Measurements from ENCODE around the gene FYCO1. TPM values are rescaled to one million over a fixed set of nuclear protein-coding genes. Genes with fewer than 3 reads are reported as not detected.
A peak's percentile ranks its signal among the peaks of the same experiment; 100 is the strongest.

Gene FYCO1
- total and polyA plus RNA-seq, 5 experiments from 2014 or later, result 1.7 to 28.4 (median 6.0) TPM

DNA sequence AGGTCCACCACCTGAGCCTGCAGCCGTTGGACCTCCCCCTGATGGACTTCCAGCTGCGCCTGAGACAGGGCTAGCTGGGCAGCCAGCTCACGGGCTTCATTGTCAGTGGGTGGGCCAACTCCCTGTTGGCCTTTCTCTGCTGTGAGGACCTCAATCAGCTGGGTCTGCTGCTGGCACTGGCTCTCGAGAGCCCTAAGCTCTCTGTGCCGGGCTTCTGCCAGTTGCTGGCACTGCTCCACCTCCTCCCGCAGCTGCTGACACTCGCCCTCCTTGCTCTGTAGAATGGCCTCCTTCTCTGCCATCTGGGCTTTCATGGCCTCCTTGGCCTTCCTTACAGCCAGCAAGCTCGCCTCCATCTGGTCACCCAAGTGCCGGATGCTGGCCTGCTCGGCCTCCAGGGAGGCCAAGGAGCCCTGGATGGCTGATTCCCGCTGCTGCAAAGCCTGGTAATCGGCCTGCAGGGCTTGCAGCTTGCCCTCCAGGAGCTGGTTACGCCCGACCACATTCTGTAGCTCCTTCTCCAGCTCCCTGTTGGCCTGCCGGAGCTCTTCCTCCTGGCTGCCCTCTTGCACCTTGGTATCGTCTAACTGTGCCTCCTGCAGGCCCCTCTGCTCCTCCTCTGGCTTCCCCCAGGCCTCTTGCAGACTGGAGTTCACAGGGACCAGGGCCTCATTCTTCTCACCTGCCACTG is 28.5 kb downstream of the FYCO1 start:
- H3K27me3 Mint-ChIP-seq, result no peaks in the 10 kb centered on the region
- H3K36me3 Mint-ChIP-seq, result peaks cover 9 to 84% (median 55%) of the 10 kb centered on the region in 3 donors
- peak overlapping the region in 4 of 10 donors; percentile 20 to 64 (median 54) for H3K4me3 Mint-ChIP-seq
- H3K9me3 Mint-ChIP-seq, result no peaks in the 10 kb centered on the region
- H3K4me1 Mint-ChIP-seq, result peaks cover 22 to 53% (median 44%) of the 10 kb centered on the region in 4 donors
- peak overlapping the region in 4 of 10 donors; percentile 37 to 85 (median 62) for H3K27ac Mint-ChIP-seq
- ATAC-seq (no peak), DNase-seq (no peak)
- POLR2A ChIA-PET, result interaction anchor here (0.7 to 4.5 kb wide), 6 partner anchors 9 to 110 kb away, joined by 4 to 22 read pairs (median 4); partner anchors contain the start of gene CXCR6

DNA sequence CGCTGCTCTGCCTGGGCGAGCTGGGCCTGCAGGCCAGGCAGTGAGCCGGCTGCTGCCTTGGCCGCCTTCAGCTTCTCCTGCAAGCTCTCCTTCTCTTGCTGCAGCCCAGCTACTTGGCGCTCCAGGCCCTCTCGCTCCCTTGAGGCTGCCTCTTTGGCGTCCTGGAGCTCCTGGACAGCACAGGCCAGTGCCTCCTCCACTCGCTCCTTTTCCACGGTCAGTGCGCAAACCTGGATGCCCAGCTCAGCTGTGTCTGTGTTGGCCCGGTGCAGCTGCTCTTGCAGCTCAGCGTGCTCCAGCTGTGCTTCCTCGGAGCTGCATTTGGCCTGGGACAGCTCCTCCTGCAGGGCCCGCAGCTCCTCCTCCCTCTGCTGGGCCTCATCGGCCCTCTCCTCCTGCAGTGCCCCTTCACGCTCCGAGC is 29.2 kb downstream of the FYCO1 start:
- Mint-ChIP-seq H3K27me3 (no peaks in the 10 kb centered on the region), H3K4me1 (peaks cover 22 to 54% (median 41%) of the 10 kb centered on the region in 4 donors), H3K4me3 (peak overlapping the region in 6 of 10 donors; percentile 18 to 61 (median 40)), H3K36me3 (peaks cover 4 to 84% (median 57%) of the 10 kb centered on the region in 3 donors), H3K27ac (peak overlapping the region in 2 of 10 donors; percentile 48 to 58), H3K9me3 (no peaks in the 10 kb centered on the region)
- no peak for DNase-seq
- POLR2A ChIA-PET, result interaction anchor here (0.6 to 4.5 kb wide), 9 partner anchors 9 to 1317 kb away, joined by 3 to 22 read pairs (median 4); partner anchors contain the start of gene CXCR6
- ATAC-seq, result no peak

DNA sequence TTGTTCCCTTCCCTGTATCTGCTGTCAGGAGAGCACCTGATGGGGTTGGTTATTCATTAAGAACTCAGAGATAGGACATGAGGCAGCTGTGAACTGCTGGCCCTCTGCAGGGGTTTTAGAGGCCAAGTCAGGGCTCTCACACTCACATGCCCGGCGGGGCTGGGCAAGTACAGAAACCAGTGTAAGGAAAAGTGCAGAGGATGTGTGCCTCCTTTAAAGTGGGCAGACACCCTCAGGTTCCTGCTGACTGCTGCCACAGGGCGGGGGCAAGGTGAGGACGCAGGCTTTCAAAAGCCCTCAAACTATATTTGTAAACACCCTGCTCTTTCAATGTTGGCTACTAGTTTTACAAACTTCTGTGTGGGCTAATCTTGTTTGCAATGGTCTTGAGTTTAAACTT is 30.0 kb downstream of the FYCO1 start:
- POLR2A ChIA-PET, result interaction anchor here (1.4 to 4.5 kb wide), 4 partner anchors 12 to 111 kb away, joined by 4 to 22 read pairs (median 4); no protein-coding TSS in a partner anchor
- DNase-seq, result peak in 5 of 10 donors; percentile 22 to 47 (median 42)
- no peaks in the 10 kb centered on the region for H3K9me3 Mint-ChIP-seq
- peaks cover 22 to 54% (median 41%) of the 10 kb centered on the region in 4 donors for H3K4me1 Mint-ChIP-seq
- no peaks in the 10 kb centered on the region for H3K27me3 Mint-ChIP-seq
- peak overlapping the region in 8 of 10 donors; percentile 25 to 85 (median 60) for H3K27ac Mint-ChIP-seq
- H3K4me3 Mint-ChIP-seq, result peak overlapping the region; percentile 28 to 61 (median 50)
- peak; percentile 88 to 90 for ATAC-seq
- peaks cover 4 to 84% (median 59%) of the 10 kb centered on the region in 3 donors for H3K36me3 Mint-ChIP-seq

DNA sequence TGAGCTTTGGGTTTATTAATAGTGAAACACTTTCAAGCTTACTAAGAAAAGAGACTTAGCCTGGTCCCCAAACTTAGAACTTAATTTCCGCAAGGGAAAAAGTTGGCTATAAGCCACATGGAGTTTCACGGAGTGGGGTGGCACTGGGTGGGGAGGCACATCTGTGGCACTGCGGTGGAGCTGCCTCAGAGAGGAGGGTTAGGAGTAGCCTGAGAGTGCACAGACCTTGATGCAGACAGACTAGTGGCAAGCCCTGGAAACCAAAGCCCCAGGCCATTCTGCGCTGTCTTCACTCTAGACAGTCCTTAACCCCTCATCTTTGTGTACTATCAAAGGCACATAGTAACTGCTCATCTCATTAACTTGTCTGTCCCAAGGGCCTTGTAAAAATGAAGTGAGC is 30.4 kb downstream of the FYCO1 start:
- Mint-ChIP-seq H3K4me1 (peaks cover 20 to 52% (median 41%) of the 10 kb centered on the region in 4 donors), H3K4me3 (peak overlapping the region; percentile 28 to 61 (median 50))
- peak; percentile 30 to 40 for ATAC-seq

DNA sequence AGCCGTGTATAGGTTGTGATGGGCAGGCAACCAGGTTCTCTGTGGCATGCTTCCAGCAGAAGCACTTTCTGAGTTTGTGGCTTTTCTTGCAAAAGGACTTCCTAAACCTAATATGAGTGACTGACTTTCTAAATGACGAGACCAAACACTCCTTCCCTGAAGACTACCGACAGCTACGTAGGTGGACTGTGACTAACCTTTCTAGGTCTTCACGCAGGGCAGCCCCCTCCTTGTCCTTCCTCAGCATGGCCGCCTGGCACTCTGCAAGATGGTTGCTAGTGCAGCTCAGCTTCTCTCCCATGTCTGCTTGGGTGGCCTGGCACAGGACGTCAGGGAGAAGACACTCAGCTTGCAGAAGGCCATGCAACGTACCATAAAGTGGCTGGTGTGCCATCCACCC is 31.5 kb downstream of the FYCO1 start:
- ATAC-seq, result no peak
- peak overlapping the region in 4 of 10 donors; percentile 8 to 85 (median 34) for H3K27ac Mint-ChIP-seq
- H3K4me1 Mint-ChIP-seq, result peaks cover 20 to 52% (median 41%) of the 10 kb centered on the region in 4 donors
- DNase-seq, result no peak
- no peaks in the 10 kb centered on the region for H3K9me3 Mint-ChIP-seq
- POLR2A ChIA-PET, result interaction anchor here (1.3 to 4.5 kb wide), 2 partner anchors 13 kb away, joined by 4 to 22 read pairs; no protein-coding TSS in a partner anchor
- no peaks in the 10 kb centered on the region for H3K27me3 Mint-ChIP-seq
- peaks cover 11 to 85% (median 57%) of the 10 kb centered on the region in 3 donors for H3K36me3 Mint-ChIP-seq
- peak overlapping the region in 1 of 10 donors; percentile 33 for H3K4me3 Mint-ChIP-seq

More for the DNA sequence above, 30.4 kb downstream of the FYCO1 start:
- Mint-ChIP-seq H3K27ac (peak overlapping the region in 7 of 10 donors; percentile 41 to 85 (median 65)), H3K36me3 (peaks cover 4 to 84% (median 58%) of the 10 kb centered on the region in 3 donors), H3K27me3 (no peaks in the 10 kb centered on the region), H3K9me3 (no peaks in the 10 kb centered on the region)
- POLR2A ChIA-PET, result interaction anchor here (1.4 to 4.5 kb wide), 4 partner anchors 12 to 112 kb away, joined by 4 to 22 read pairs (median 4); no protein-coding TSS in a partner anchor
- DNase-seq, result no peak

DNA sequence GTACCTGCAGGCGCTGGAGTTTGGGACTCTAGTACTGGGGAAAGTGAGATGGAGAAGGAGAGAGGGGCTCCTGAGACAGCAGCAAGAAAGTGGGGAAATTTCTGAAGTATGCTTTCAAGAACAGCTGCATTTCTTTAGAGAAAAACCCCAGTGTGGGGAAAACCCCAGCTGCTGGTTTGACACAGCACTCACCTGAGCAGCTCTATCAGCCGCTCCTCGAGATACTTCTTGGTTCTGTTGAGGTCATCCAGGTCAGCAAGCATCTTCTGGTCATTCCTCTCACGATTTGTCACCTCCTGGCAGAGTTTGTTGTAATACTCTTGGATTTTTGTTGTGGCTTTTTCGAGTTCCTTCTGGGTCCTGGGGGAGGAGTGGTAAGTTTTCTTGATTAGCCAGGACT is 33.6 kb downstream of the FYCO1 start:
- H3K27me3 Mint-ChIP-seq, result no peaks in the 10 kb centered on the region
- H3K4me1 Mint-ChIP-seq, result peaks cover 12 to 46% (median 34%) of the 10 kb centered on the region in 4 donors
- H3K9me3 Mint-ChIP-seq, result no peaks in the 10 kb centered on the region
- H3K36me3 Mint-ChIP-seq, result peaks cover 15 to 86% (median 57%) of the 10 kb centered on the region in 3 donors
- no peak overlapping the region for H3K4me3 Mint-ChIP-seq
- POLR2A ChIA-PET, result no interaction called here
- DNase-seq (no peak), ATAC-seq (no peak)
- H3K27ac Mint-ChIP-seq, result peak overlapping the region in 4 of 10 donors; percentile 33 to 78 (median 58)

DNA sequence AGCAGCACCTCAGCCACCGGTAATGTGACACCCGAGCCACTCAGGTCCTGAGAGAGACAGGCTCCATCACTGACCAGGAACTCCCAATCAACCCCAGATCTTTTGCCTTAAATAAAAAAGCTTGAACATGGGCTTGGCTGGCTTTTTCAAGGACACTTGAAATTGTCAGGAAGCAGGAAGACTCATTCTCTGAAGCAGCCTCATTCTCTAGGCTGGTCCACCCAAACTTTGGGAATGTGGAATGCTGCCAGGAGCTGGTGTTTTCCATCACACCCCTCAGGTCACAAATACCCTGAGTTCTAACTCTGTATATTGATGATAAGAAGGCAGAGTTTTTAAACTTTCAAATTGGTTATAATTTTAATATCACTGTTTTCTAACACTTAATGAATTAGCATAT is 35.3 kb downstream of the FYCO1 start:
- H3K9me3 Mint-ChIP-seq, result no peaks in the 10 kb centered on the region
- H3K4me1 Mint-ChIP-seq, result peaks cover 3 to 30% (median 17%) of the 10 kb centered on the region in 4 donors
- POLR2A ChIA-PET, result no interaction called here
- H3K27me3 Mint-ChIP-seq, result no peaks in the 10 kb centered on the region
- H3K36me3 Mint-ChIP-seq, result peaks cover 15 to 97% (median 67%) of the 10 kb centered on the region in 3 donors
- no peak for ATAC-seq
- no peak for DNase-seq
- H3K27ac Mint-ChIP-seq, result peak overlapping the region in 1 of 10 donors; percentile 85
- H3K4me3 Mint-ChIP-seq, result no peak overlapping the region

DNA sequence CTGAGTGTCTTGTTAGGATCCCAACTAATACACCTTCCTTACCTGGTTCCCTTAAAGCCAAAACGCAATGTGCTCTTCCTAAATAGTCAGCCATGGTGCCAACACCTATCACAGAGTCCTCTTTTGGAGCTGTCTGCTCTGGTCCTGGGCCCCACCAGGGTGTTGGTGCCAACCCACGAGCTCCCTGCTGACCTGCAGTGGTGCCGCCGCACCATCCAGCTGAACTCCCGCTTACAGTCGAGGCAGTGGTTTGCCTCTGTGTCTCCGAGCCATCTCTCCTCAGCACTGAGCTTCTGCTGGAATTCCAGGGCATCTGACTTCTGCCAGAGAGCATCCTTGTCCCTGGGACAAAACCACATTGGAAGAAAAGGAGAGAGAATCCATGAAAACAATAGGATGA is 36.4 kb downstream of the FYCO1 start:
- Mint-ChIP-seq H3K27me3 (no peaks in the 10 kb centered on the region), H3K36me3 (peaks cover 15 to 98% (median 70%) of the 10 kb centered on the region in 3 donors), H3K4me3 (peak overlapping the region in 1 of 10 donors; percentile 55), H3K4me1 (peaks cover 0 to 20% (median 11%) of the 10 kb centered on the region in 4 donors), H3K9me3 (no peaks in the 10 kb centered on the region), H3K27ac (peak overlapping the region in 4 of 10 donors; percentile 20 to 85 (median 56))
- ATAC-seq, result no peak
- POLR2A ChIA-PET, result interaction anchor here (0.8 kb wide), 1 partner anchor 10 kb away, joined by 4 read pairs; no protein-coding TSS in a partner anchor
- DNase-seq, result no peak

DNA sequence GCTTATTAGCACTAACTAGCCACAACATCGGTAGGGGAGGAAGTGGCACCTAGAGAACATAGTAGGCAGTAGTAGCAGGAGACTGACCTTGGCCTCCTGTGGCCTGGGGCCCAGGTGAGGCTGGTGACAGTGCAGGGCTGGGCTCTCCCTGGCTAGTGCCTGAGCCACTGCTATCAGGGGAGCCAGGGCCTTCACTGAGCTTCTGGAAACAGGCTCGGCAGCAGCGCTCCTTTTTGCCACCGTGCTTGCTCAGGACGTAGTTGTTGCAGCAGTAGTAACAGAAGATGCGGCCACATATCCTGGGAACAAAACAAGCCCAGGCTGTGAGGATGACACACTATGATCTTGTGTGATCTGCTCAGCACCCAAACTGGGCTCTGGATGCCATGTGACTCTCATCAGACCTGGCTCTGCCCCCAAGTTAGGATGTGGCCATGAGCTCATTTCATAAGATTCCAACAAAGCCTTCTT is 37.3 kb downstream of the FYCO1 start:
- H3K4me1 Mint-ChIP-seq, result peaks cover 0 to 13% (median 7%) of the 10 kb centered on the region in 4 donors
- peaks cover 15 to 98% (median 70%) of the 10 kb centered on the region in 3 donors for H3K36me3 Mint-ChIP-seq
- H3K27ac Mint-ChIP-seq, result peak overlapping the region in 4 of 10 donors; percentile 8 to 85 (median 46)
- H3K4me3 Mint-ChIP-seq, result peak overlapping the region in 1 of 10 donors; percentile 55
- ATAC-seq (no peak), DNase-seq (no peak)
- H3K27me3 Mint-ChIP-seq, result no peaks in the 10 kb centered on the region
- H3K9me3 Mint-ChIP-seq, result no peaks in the 10 kb centered on the region
- POLR2A ChIA-PET, result interaction anchor here (0.8 to 1.6 kb wide), 2 partner anchors 8 to 11 kb away, joined by 4 to 5 read pairs; no protein-coding TSS in a partner anchor

DNA sequence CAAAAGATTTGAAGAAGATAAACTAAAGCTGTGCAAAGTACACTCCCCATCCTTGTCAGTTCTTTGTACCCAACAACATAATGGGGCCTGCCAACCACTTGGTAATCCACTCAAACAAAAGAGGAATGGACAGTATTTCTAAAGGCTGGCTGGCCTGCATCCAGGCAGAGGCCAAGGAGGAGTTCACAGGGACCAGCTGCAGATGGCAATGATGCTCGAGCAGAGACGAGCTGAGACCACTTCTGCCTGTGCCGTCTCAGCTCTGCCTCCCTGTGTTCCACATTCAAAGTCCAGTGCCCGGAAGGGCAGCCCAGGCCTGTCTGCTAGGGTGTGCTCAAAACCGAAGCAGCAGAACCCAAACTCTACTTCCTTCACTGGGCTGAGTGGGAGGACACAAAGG is 38.0 kb downstream of the FYCO1 start:
- POLR2A ChIA-PET, result interaction anchor here (1.6 kb wide), 1 partner anchor 9 kb away, joined by 5 read pairs; no protein-coding TSS in a partner anchor
- H3K36me3 Mint-ChIP-seq, result peaks cover 15 to 98% (median 70%) of the 10 kb centered on the region in 3 donors
- H3K4me1 Mint-ChIP-seq, result peaks cover 5 to 10% (median 7%) of the 10 kb centered on the region in 4 donors
- no peaks in the 10 kb centered on the region for H3K9me3 Mint-ChIP-seq
- no peaks in the 10 kb centered on the region for H3K27me3 Mint-ChIP-seq
- peak overlapping the region in 2 of 10 donors; percentile 14 to 85 for H3K27ac Mint-ChIP-seq
- no peak overlapping the region for H3K4me3 Mint-ChIP-seq
- ATAC-seq (no peak), DNase-seq (no peak)

DNA sequence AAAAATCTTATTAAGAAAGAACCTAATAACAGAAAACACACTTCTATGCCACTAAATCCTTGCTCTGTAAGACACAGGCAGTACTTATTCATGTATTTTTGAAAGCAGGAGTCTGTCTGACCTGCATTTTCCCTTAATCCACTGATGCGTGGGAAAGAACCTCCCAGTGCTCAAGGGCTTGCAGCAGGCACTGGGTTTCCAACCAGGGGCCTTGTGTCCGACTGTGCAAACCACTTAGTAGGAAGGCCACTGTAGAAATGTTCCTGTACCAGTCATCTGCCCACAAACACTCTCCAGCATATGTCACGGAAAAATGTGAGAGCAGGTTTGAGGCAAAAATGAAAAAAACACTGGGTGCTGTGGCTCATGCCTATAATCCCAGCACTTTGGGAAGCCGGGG is 39.9 kb downstream of the FYCO1 start:
- Mint-ChIP-seq H3K36me3 (peaks cover 12 to 96% (median 69%) of the 10 kb centered on the region in 3 donors), H3K4me3 (no peak overlapping the region), H3K27me3 (no peaks in the 10 kb centered on the region), H3K4me1 (peaks cover 18 to 25% (median 23%) of the 10 kb centered on the region in 4 donors), H3K27ac (no peak overlapping the region), H3K9me3 (no peaks in the 10 kb centered on the region)
- ATAC-seq (no peak), DNase-seq (no peak)
- POLR2A ChIA-PET, result no interaction called here

DNA sequence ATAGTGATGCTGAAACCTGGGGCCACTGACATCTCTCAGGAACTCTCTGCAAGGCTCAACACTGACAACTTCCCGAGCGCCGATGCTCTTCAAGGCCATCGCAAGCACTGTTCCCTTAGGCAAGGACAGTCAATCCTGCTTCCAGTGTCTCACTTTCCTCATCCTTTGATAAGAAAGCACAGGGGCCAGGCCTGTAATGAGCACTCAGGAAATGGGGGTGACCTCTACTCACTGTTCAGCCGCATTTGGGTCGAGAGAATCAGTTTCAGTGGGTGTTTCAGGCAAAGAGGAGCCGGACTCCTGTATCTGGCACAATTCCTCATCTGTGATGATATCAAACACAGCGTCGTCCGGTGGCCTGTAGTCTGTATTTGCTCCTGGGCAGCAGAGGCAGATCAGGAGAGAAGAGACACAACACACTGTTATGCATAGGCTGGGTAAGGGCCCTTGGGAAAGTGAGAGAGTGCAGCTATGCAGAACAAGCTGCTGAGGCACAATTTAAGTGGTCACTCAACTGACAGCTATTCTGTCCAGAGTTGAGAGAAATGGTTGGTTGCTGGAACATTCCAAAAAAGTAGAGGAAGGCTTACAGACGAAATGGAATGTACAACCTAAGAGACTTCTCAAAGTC is 40.5 kb downstream of the FYCO1 start:
- POLR2A ChIA-PET, result no interaction called here
- Mint-ChIP-seq H3K36me3 (peaks cover 11 to 90% (median 67%) of the 10 kb centered on the region in 3 donors), H3K27ac (no peak overlapping the region), H3K4me1 (peaks cover 18 to 31% (median 29%) of the 10 kb centered on the region in 4 donors), H3K27me3 (no peaks in the 10 kb centered on the region), H3K4me3 (no peak overlapping the region), H3K9me3 (no peaks in the 10 kb centered on the region)
- DNase-seq (no peak), ATAC-seq (no peak)
